K562 (cell line): ENCODE measurements around the gene EEF2K. TPM values are rescaled to one million over a fixed set of nuclear protein-coding genes. Genes with fewer than 3 reads are reported as not detected.
A peak's percentile ranks its signal among the peaks of the same experiment; 100 is the strongest.

ENCODE experiments used
- ARHGAP35 ChIP-seq: fragments of 450-650 bp; IDR thresholded peaks from 2 replicates; pipeline ENCODE4 v1.6.1; 2018; ENCODE audit not compliant: partially characterized antibody
- E2F1 ChIP-seq: sonication (generic); formaldehyde crosslinking; IDR thresholded peaks from 2 replicates; pipeline ENCODE4 v1.8.1; 2023; ENCODE audit warnings: mild to moderate bottlenecking, missing genetic modification reagents, moderate library complexity
- ELF2 ChIP-seq: fragments of 250-450 bp; sonication (Bioruptor Pico); IDR thresholded peaks from 2 replicates; pipeline ENCODE4 v1.5.0; 2021; ENCODE audit warnings: mild to moderate bottlenecking
- EZH2 ChIP-seq: IDR thresholded peaks from 2 replicates; pipeline ENCODE4 v1.6.1; 2012; ENCODE audit warnings: low read depth, mild to moderate bottlenecking, inconsistent platforms, low read length, borderline replicate concordance
- FOXP1 ChIP-seq: sonication (generic); formaldehyde crosslinking; IDR thresholded peaks from 2 replicates; pipeline ENCODE4 v1.8.0; 2022; ENCODE audit warnings: mild to moderate bottlenecking, missing genetic modification reagents
- HDAC2 ChIP-seq: fragments of 450-650 bp; IDR thresholded peaks from 2 replicates; pipeline ENCODE4 v1.6.1; 2016; ENCODE audit warnings: mild to moderate bottlenecking
- HEY1 ChIP-seq: fragments of 250-450 bp; sonication (Bioruptor Pico); IDR thresholded peaks from 2 replicates; pipeline ENCODE4 v1.5.0; 2020; ENCODE audit warnings: mild to moderate bottlenecking, moderate library complexity, borderline replicate concordance
- HMG20A ChIP-seq: fragments of 450-650 bp; formaldehyde crosslinking; conservative IDR thresholded peaks from 2 replicates; pipeline ENCODE4 v1.4.0; 2020; ENCODE audit warnings: mild to moderate bottlenecking, mixed read lengths
- NCOA4 ChIP-seq: fragments of 450-650 bp; IDR thresholded peaks from 2 replicates; pipeline ENCODE4 v1.6.1; 2018; ENCODE audit warnings: mild to moderate bottlenecking; ENCODE audit not compliant: partially characterized antibody
- NFRKB ChIP-seq: fragments of 450-650 bp; IDR thresholded peaks from 2 replicates; pipeline ENCODE4 v1.6.1; 2016; ENCODE audit warnings: low read depth
- POLR3A ChIP-seq: IDR thresholded peaks from 2 replicates; pipeline ENCODE4 v1.6.1; 2011; ENCODE audit warnings: borderline replicate concordance, mild to moderate bottlenecking, moderate library complexity; ENCODE audit not compliant: insufficient read length, insufficient read depth; ENCODE audit errors: extremely low read depth
- PPARD ChIP-seq: fragments of 250-450 bp; sonication (Bioruptor Pico); IDR thresholded peaks from 2 replicates; pipeline ENCODE4 v1.8.0; 2022; ENCODE audit warnings: inconsistent platforms, mild to moderate bottlenecking, moderate library complexity
- PRMT5 ChIP-seq: sonication (generic); formaldehyde crosslinking; IDR thresholded peaks from 2 replicates; pipeline ENCODE4 v1.5.0; 2020; ENCODE audit warnings: missing genetic modification reagents
- SRSF3 ChIP-seq: fragments of 200-400 bp; formaldehyde crosslinking; IDR thresholded peaks from 2 replicates; pipeline ENCODE4 v1.6.1; 2016; ENCODE audit warnings: mild to moderate bottlenecking, low read length, moderate library complexity; ENCODE audit not compliant: insufficient read depth
- ZNF232 ChIP-seq: sonication (generic); formaldehyde crosslinking; IDR thresholded peaks from 2 replicates; pipeline ENCODE4 v1.8.0; 2022; ENCODE audit warnings: mild to moderate bottlenecking, missing genetic modification reagents
- ZNF407 ChIP-seq: fragments of 450-650 bp; IDR thresholded peaks from 2 replicates; pipeline ENCODE4 v1.6.1; 2016; ENCODE audit warnings: low read depth
- ZNF445 ChIP-seq: fragments of 250-450 bp; sonication (Bioruptor Pico); IDR thresholded peaks from 2 replicates; pipeline ENCODE4 v1.4.0; 2020; ENCODE audit warnings: low read depth, mild to moderate bottlenecking, moderate library complexity
- ZNF507 ChIP-seq: conservative IDR thresholded peaks from 2 replicates; pipeline ENCODE4 v1.6.1; 2017; ENCODE audit warnings: missing genetic modification characterization, missing compliant biosample characterization
- polyA plus RNA-seq, 8 experiments: library from polyadenylated mRNA; depleted of rRNA in 4 of 8; stranded (reverse) in 5 of 8; unstranded in 3 of 8; fragments of >200 nt; fragmentation: Nextera tagmentation in 2 of 8; fragmentation: Illumina TruSeq in 1 of 8; extraction: Ambion mirVana in 2 of 8; extraction: Trizol in 1 of 8; gene quantifications; 2 replicates each; pipeline versions ENCODE4 v1.2.1 to v1.2.3, GENCODE V29; 2011 to 2014; ENCODE audit warnings: inconsistent platforms in 1 of 8, missing spikeins in 1 of 8
- total RNA-seq, 7 experiments: library from RNA; depleted of rRNA in 6 of 7; stranded (reverse); fragments of >200 nt in 6 of 7; fragmentation: Illumina TruSeq in 2 of 7; extraction: Trizol in 2 of 7; gene quantifications; 2 replicates each; pipeline versions ENCODE4 v1.2.1 to v1.2.3, GENCODE V29; 2011 to 2021; ENCODE audit warnings: low replicate concordance in 1 of 7

EEF2K gene
- total and polyA plus RNA-seq, 9 of the 15 experiments (the other 6 are each of a cell fraction or from before 2014, with no cell fraction given), result 3.0 to 35.2 (median 12.2) TPM

DNA sequence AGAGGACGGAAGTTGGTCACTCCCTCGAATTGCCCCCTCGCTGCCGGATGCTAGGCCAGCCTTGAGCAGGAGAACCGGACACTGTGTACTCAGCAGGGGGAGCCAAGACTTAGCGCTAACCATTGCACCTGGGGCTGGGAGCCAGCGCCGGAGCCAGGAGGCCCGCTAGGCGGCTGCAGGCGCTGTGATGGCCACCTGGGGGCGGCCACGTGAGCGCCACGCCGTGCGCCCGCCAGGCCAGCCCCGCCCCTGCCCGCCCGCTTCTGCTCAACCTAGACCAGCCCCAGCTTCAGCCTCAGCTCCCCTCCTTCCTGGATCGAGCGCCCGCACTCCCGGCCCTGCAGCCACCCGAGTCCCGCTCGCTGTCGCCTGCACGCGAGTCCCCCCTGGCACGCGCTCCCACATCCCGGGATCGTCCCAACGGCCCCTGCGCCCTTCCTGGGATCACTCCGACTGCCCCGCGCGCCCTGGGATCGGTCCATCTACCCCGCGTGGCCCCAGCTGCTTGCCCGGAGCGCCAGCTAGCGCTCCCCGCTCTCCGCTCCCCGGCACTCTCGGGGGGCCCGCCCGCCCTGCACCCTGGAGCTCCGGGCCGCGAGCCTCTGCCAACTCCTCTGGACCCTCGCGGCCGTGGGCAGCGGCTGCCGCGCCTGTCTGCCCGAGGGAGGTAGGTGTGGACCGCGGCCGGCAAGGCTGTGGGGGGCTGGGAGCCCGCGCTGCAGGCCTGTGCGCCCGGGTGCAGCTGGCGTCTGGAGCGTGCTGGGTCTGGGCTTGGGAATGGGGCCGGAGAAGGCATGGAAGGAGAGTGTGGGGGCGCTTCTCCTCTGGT is at the start of gene EEF2K (continued):
- TF ChIP-seq E2F1 (CRISPR knock-in tag) (peak; percentile 80; the same call in 1 of the 2 replicates), ARHGAP35 (no peak), ZNF445 (no peak), HMG20A (CRISPR knock-in tag) (no peak), SRSF3 (no peak), HEY1 (no peak), ELF2 (CRISPR knock-in tag) (no peak), FOXP1 (CRISPR knock-in tag) (peak; percentile 78), ZNF507 (tag) (no peak), PRMT5 (CRISPR knock-in tag) (no peak; the same call in 1 of the 2 replicates), NCOA4 (no peak), ZNF232 (peak; percentile 52; the same call in 1 of the 2 replicates), EZH2 (no peak), PPARD (CRISPR knock-in tag) (no peak), NFRKB (no peak), POLR3A (peak; percentile 37), ZNF407 (no peak), HDAC2 (no peak)
